Naive B cell (primary cell): ENCODE results near the gene PITPNM3. TPM values are rescaled to one million over a fixed set of nuclear protein-coding genes. Genes with fewer than 3 reads are reported as not detected.

Source experiments
- ATAC-seq, 2 donors: fragments of 150-1000 bp; cut with Tn5 transposase; 2 replicates each; pipeline ENCODE4 v1.10.0; 2021; ENCODE audit warnings: low read depth in 2 of 2, mild to moderate bottlenecking in 2 of 2, moderate library complexity in 2 of 2
- DNase-seq: peaks from one replicate; pipeline ENCODE4 v3.0.0; 2022
- H3K27ac Mint-ChIP-seq, 6 donors: one replicate each; pipeline ENCODE4 v1.8.0; 2020 to 2022; ENCODE audit warnings: mild to moderate bottlenecking in 6 of 6, mixed read lengths in 6 of 6, moderate library complexity in 5 of 6, inconsistent platforms in 2 of 6
- H3K27me3 Mint-ChIP-seq, 3 donors: one replicate each; pipeline ENCODE4 v1.8.0; 2021 to 2022; ENCODE audit warnings: mixed read lengths in 3 of 3, mild to moderate bottlenecking in 1 of 3
- H3K36me3 Mint-ChIP-seq, 2 donors: one replicate each; pipeline ENCODE4 v1.8.0; 2020 to 2022; ENCODE audit warnings: mixed read lengths in 2 of 2, inconsistent platforms in 1 of 2, mild to moderate bottlenecking in 1 of 2
- H3K4me1 Mint-ChIP-seq, 3 donors: one replicate each; pipeline ENCODE4 v1.8.0; 2020 to 2022; ENCODE audit warnings: mixed read lengths in 3 of 3, inconsistent platforms in 1 of 3, mild to moderate bottlenecking in 1 of 3, moderate library complexity in 1 of 3
- H3K4me3 Mint-ChIP-seq, 8 donors: one replicate each; pipeline ENCODE4 v1.8.0; 2020 to 2022; ENCODE audit warnings: mild to moderate bottlenecking in 8 of 8, mixed read lengths in 8 of 8, moderate library complexity in 8 of 8, inconsistent platforms in 2 of 8
- H3K9me3 Mint-ChIP-seq, 7 donors: one replicate each; pipeline ENCODE4 v1.8.0; 2020 to 2022; ENCODE audit warnings: mixed read lengths in 7 of 7, mild to moderate bottlenecking in 5 of 7, inconsistent platforms in 2 of 7, moderate library complexity in 1 of 7
- polyA plus RNA-seq, 6 donors: library from polyadenylated mRNA; unstranded; fragments of 300-500 nt; fragmentation: Illumina TruSeq; gene quantifications; one replicate each; pipeline ENCODE4 v1.2.3, GENCODE V29; 2021; ENCODE audit warnings: low read depth in 6 of 6

Gene PITPNM3
- polyA plus RNA-seq, 6 donors from 2014 or later, result 0.04 to 0.12 (median 0.07) TPM; not detected in 3

- peaks cover 0 to 16% (median 6%) of the 10 kb centered on the region in 7 donors for H3K9me3 Mint-ChIP-seq
- ATAC-seq (no peak), DNase-seq (no peak)
- peaks cover 0 to 23% (median 20%) of the 10 kb centered on the region in 3 donors for H3K27me3 Mint-ChIP-seq
- no peak overlapping the region for H3K4me3 Mint-ChIP-seq
- H3K27ac Mint-ChIP-seq, result no peak overlapping the region
- peaks cover 3 to 9% (median 4%) of the 10 kb centered on the region in 3 donors for H3K4me1 Mint-ChIP-seq
- H3K36me3 Mint-ChIP-seq, result peaks cover 5 to 8% of the 10 kb centered on the region in 2 donors
These were observed 13.0 kb downstream of the PITPNM3 start for GRCh38 chr17:6543079-6544010.

DNA sequence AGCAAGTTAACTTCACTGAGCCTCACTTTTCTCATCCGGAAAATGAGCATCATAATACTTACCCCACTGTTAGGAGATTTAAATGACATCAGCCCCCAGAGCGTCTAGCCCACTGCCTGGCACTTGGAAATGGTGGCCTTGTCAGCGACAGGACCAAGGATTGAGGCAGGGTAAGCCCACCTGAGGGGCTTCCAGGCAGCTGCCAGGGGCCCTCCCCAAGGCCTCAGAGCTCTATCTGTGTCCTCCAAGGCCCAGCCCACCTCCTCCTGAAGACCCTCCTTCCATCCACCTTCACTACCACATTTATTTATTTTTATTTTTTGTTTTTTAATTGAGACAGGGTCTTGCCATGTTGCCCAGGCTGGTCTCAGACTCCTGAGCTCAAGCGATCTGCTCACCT is 13.8 kb downstream of the PITPNM3 start:
- peaks cover 0 to 18% (median 6%) of the 10 kb centered on the region in 7 donors for H3K9me3 Mint-ChIP-seq
- no peak overlapping the region for H3K4me3 Mint-ChIP-seq
- no peak overlapping the region for H3K27ac Mint-ChIP-seq
- H3K27me3 Mint-ChIP-seq, result peaks cover 0 to 25% (median 20%) of the 10 kb centered on the region in 3 donors
- DNase-seq (no peak), ATAC-seq (no peak)
- peaks cover 5 to 8% of the 10 kb centered on the region in 2 donors for H3K36me3 Mint-ChIP-seq
- H3K4me1 Mint-ChIP-seq, result peaks cover 0 to 5% (median 0%) of the 10 kb centered on the region in 3 donors

GRCh38 chr17:6541886-6542285 is 14.5 kb downstream of the PITPNM3 start:
- Mint-ChIP-seq H3K27me3 (peaks cover 0 to 25% (median 20%) of the 10 kb centered on the region in 3 donors), H3K36me3 (peaks cover 5 to 8% of the 10 kb centered on the region in 2 donors), H3K27ac (no peak overlapping the region), H3K4me1 (peaks cover 0 to 5% (median 0%) of the 10 kb centered on the region in 3 donors), H3K9me3 (peaks cover 0 to 18% (median 6%) of the 10 kb centered on the region in 7 donors), H3K4me3 (no peak overlapping the region)
- DNase-seq, result no peak
- no peak for ATAC-seq

DNA sequence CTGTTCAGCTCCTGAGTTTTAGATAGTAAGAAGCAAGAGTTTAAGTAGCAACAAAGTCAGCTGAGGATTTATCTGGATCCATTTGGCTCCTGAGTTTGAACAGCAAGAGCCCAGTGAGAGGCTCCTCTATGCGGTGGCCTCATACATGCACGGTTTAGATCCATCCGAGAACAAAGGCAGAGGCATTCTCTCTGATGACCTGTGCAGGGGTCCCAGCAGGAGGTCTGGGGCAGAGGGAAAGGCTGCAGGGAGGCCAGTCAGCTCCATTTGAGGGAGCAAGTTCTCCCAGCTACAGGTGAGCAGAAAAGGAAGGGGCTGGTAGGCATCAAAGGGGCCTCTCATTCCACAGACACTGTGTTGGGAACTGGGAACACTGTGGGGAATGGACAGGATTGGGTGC is 16.5 kb downstream of the PITPNM3 start:
- DNase-seq, result no peak
- H3K27me3 Mint-ChIP-seq, result peaks cover 0 to 29% (median 23%) of the 10 kb centered on the region in 3 donors
- no peak overlapping the region for H3K4me3 Mint-ChIP-seq
- peak overlapping the region in 1 of 6 donors; percentile 6 for H3K27ac Mint-ChIP-seq
- peaks cover 0 to 18% (median 6%) of the 10 kb centered on the region in 7 donors for H3K9me3 Mint-ChIP-seq
- ATAC-seq, result no peak
- peaks cover 5 to 8% of the 10 kb centered on the region in 2 donors for H3K36me3 Mint-ChIP-seq
- H3K4me1 Mint-ChIP-seq, result peaks cover 0 to 5% (median 0%) of the 10 kb centered on the region in 3 donors

DNA sequence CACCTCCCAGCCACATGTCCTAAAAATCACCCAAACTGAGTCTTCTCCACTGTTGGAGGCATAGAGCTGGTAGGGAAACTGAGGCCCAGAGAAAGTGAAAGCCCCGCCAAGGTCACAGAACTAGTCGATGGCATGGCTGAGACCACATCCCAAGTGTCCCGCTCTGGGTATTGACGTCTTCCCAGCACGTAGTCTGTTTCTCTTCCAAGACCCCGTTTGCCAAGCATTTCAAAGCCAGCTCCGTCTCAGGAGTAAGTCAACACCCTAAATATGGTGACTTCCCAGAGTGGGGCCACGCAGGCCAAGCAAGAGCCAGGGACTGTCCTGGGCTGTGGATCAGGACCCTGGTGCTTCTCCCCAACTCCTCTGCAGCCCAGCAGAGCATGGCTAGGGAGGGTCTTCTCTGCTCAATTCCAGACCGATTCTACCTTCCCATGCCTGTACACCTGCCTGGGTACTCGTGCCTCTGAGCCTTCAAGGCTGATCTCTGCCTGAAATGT is 19.7 kb downstream of the PITPNM3 start:
- Mint-ChIP-seq H3K9me3 (peaks cover 0 to 18% (median 6%) of the 10 kb centered on the region in 7 donors), H3K4me1 (no peaks in the 10 kb centered on the region), H3K36me3 (peaks cover 5 to 8% of the 10 kb centered on the region in 2 donors), H3K27me3 (peaks cover 0 to 34% (median 25%) of the 10 kb centered on the region in 3 donors), H3K4me3 (no peak overlapping the region), H3K27ac (peak overlapping the region in 1 of 6 donors; percentile 48)
- ATAC-seq (no peak), DNase-seq (no peak)

- peaks cover 0 to 28% (median 25%) of the 10 kb centered on the region in 3 donors for H3K27me3 Mint-ChIP-seq
- DNase-seq (no peak), ATAC-seq (no peak)
- H3K4me3 Mint-ChIP-seq, result no peak overlapping the region
- H3K36me3 Mint-ChIP-seq, result peaks cover 5 to 8% of the 10 kb centered on the region in 2 donors
- no peak overlapping the region for H3K27ac Mint-ChIP-seq
- no peaks in the 10 kb centered on the region for H3K4me1 Mint-ChIP-seq
- H3K9me3 Mint-ChIP-seq, result peaks cover 0 to 18% (median 6%) of the 10 kb centered on the region in 7 donors
These were observed 20.3 kb downstream of the PITPNM3 start for GRCh38 chr17:6536053-6536452.

- no peak for DNase-seq
- Mint-ChIP-seq H3K4me1 (no peaks in the 10 kb centered on the region), H3K27me3 (peaks cover 0 to 24% (median 22%) of the 10 kb centered on the region in 3 donors), H3K9me3 (peaks cover 0 to 18% (median 6%) of the 10 kb centered on the region in 7 donors), H3K36me3 (peaks cover 4 to 8% of the 10 kb centered on the region in 2 donors), H3K27ac (peak overlapping the region in 2 of 6 donors; percentile 59 to 72), H3K4me3 (no peak overlapping the region)
- no peak for ATAC-seq
These were observed 21.4 kb downstream of the PITPNM3 start for GRCh38 chr17:6534846-6535514.

DNA sequence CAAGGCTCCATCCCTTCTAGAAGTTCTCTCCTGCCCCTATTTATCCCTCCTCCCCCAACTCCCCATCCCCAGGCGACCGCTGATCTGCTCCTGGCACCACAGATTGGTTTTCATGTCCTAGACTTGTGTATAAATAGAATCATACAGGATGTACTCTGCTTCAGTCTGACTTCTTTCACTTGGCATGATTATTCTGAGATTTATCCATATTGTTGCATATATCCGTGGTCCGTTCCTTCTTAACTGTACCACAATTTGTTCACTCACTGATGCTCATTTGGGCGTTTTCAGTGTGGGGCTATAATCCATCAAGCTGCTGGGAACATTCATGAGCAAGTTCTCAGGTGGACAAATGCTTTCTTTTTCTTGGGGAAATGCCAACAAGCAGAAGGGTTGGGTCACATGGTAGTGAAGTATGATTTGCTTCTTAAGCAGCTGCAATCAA is 23.9 kb downstream of the PITPNM3 start:
- H3K36me3 Mint-ChIP-seq, result no peaks in the 10 kb centered on the region
- no peak overlapping the region for H3K27ac Mint-ChIP-seq
- DNase-seq, result no peak
- H3K27me3 Mint-ChIP-seq, result peaks cover 0 to 22% (median 16%) of the 10 kb centered on the region in 3 donors
- no peaks in the 10 kb centered on the region for H3K9me3 Mint-ChIP-seq
- no peaks in the 10 kb centered on the region for H3K4me1 Mint-ChIP-seq
- no peak for ATAC-seq
- peak overlapping the region in 1 of 8 donors; percentile 56 for H3K4me3 Mint-ChIP-seq

DNA sequence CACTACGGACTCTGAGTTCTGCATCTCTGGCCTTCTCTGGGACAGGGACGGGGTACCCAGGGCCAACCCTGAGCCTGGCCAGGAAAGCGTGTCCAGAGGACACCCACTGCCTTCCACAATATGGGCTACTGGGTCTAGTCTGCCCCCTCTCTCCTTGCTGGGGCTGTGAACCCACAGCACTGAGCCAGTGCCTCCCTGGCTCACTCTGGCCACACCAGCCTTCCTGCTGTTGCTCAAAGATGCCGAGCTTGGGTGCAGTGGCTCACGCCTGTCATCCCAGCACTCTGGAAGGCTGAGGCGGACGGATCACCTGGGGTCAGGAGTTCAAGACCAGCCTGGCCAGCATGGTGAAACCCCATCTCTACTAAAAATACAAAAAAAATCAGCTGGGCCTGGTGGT is 24.8 kb downstream of the PITPNM3 start:
- H3K36me3 Mint-ChIP-seq, result no peaks in the 10 kb centered on the region
- H3K9me3 Mint-ChIP-seq, result no peaks in the 10 kb centered on the region
- no peak for ATAC-seq
- H3K4me1 Mint-ChIP-seq, result no peaks in the 10 kb centered on the region
- no peak overlapping the region for H3K27ac Mint-ChIP-seq
- peaks cover 0 to 22% (median 13%) of the 10 kb centered on the region in 3 donors for H3K27me3 Mint-ChIP-seq
- no peak for DNase-seq
- no peak overlapping the region for H3K4me3 Mint-ChIP-seq

- peaks cover 0 to 19% (median 12%) of the 10 kb centered on the region in 3 donors for H3K27me3 Mint-ChIP-seq
- ATAC-seq (no peak), DNase-seq (no peak)
- no peak overlapping the region for H3K4me3 Mint-ChIP-seq
- no peaks in the 10 kb centered on the region for H3K36me3 Mint-ChIP-seq
- H3K4me1 Mint-ChIP-seq, result no peaks in the 10 kb centered on the region
- no peaks in the 10 kb centered on the region for H3K9me3 Mint-ChIP-seq
- H3K27ac Mint-ChIP-seq, result no peak overlapping the region
These were observed 25.9 kb downstream of the PITPNM3 start for GRCh38 chr17:6530324-6530920.

- Mint-ChIP-seq H3K9me3 (no peaks in the 10 kb centered on the region), H3K27me3 (peaks cover 3 to 13% (median 7%) of the 10 kb centered on the region in 3 donors), H3K4me1 (no peaks in the 10 kb centered on the region), H3K4me3 (no peak overlapping the region), H3K36me3 (no peaks in the 10 kb centered on the region), H3K27ac (peak overlapping the region in 1 of 6 donors; percentile 19)
- ATAC-seq (no peak), DNase-seq (no peak)
These were observed 27.8 kb downstream of the PITPNM3 start for GRCh38 chr17:6528557-6528956.

- no peak for DNase-seq
- Mint-ChIP-seq H3K4me1 (no peaks in the 10 kb centered on the region), H3K9me3 (no peaks in the 10 kb centered on the region), H3K27me3 (peaks cover 3 to 7% (median 5%) of the 10 kb centered on the region in 3 donors), H3K27ac (no peak overlapping the region), H3K4me3 (no peak overlapping the region), H3K36me3 (no peaks in the 10 kb centered on the region)
- no peak for ATAC-seq
These were observed 29.8 kb downstream of the PITPNM3 start for GRCh38 chr17:6526362-6527152.
